AG10803 (cell line): Measurements from ENCODE around the gene PACS2.

Source experiments
- DNase-seq: peaks from one replicate; pipeline ENCODE4 v3.0.0; 2010; ENCODE audit warnings: low read depth
- H3K4me3 ChIP-seq: 2 replicates; pipeline ENCODE4 v1.5.1; 2011; ENCODE audit warnings: mild to moderate bottlenecking, low read length, control low read depth
- TF ChIP-seq, protein P1 (sequence below): conservative IDR thresholded peaks from 2 replicates; pipeline ENCODE4 v1.5.1; 2011; ENCODE audit warnings: mild to moderate bottlenecking, low read length, control low read depth, inconsistent platforms

PACS2 gene

DNA sequence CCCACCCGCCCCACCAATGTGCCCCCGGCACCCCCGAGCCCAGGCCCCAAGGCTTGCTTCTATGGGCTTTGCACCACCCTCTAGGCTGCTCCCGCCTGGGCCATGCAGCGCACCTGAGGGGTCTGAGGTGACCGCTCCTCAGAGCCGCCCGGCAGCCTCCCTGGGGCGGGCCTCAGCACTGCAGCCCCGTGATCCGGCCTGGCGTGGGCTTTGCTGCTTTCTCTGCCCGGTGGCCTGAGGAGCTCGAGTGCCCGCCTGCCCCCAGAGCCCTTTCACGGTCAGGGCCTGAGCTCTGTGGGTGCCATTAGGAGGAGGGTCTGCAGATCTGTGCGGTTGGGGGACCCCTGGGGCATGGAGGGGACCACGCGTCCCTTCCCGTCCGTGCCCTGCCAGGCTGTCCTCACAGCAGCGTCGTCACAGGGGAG, 111.3 kb downstream of the PACS2 start:
- no peak for DNase-seq
- no peak overlapping the region for H3K4me3 ChIP-seq
- TF ChIP-seq, protein P1, sequence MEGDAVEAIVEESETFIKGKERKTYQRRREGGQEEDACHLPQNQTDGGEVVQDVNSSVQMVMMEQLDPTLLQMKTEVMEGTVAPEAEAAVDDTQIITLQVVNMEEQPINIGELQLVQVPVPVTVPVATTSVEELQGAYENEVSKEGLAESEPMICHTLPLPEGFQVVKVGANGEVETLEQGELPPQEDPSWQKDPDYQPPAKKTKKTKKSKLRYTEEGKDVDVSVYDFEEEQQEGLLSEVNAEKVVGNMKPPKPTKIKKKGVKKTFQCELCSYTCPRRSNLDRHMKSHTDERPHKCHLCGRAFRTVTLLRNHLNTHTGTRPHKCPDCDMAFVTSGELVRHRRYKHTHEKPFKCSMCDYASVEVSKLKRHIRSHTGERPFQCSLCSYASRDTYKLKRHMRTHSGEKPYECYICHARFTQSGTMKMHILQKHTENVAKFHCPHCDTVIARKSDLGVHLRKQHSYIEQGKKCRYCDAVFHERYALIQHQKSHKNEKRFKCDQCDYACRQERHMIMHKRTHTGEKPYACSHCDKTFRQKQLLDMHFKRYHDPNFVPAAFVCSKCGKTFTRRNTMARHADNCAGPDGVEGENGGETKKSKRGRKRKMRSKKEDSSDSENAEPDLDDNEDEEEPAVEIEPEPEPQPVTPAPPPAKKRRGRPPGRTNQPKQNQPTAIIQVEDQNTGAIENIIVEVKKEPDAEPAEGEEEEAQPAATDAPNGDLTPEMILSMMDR: no peak

DNA sequence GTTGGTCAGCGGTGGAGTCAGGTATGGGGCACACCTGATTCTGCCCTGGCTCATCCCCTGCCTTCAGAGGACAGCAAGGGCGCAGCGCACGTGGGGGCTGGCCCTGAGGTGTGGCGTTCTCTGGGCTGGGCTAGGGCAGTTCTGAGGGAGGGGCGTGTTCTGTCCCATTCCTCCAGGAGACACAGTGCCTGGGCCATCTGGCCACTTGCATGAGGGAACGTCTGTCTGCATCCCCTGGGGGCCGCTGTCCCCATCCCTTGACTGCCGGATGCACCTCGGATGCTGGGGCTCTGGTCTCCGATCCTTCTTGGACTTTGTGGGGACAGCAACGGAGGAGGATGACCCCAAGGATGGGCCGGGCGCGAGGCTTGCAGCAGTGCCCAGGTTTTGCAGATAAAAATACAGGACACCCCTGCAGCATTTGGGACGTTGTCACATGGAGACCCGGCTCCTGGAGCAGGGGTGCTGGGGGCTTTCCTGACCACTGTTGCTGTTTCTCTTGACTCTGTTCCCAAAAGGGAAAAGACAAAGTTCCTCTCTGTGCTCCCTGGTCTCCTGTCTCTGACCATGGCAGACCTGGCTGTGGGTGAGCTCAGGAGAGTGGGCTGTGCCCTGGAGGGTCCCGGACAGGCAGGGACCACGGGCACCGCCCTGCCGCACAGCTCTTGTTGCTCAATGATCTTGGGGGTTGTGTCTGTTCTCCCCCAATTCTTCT, 112.0 kb downstream of the PACS2 start:
- DNase-seq: no peak
- no peak overlapping the region for H3K4me3 ChIP-seq
- TF ChIP-seq, protein P1: no peak

DNA sequence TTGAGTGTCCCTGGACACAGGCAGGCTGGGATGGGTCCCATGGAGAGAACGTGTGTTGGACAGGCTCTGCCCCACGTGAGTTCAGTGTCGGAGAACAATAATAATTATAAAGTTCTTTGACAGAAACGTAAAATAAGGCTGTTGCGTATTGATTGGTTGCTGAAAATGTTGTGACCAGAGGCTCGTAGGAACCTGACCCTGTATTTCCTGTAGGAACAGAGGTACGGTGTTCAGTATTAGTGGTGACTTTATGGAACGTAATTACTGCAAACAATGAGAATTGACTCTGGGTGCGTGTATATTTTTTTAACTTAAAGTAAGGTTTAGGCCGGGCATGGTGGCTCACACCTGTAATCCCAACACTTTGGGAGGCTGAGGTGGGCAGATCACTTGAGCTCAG, 112.9 kb downstream of the PACS2 start:
- TF ChIP-seq, protein P1: no peak
- no peak for DNase-seq
- no peak overlapping the region for H3K4me3 ChIP-seq

DNA sequence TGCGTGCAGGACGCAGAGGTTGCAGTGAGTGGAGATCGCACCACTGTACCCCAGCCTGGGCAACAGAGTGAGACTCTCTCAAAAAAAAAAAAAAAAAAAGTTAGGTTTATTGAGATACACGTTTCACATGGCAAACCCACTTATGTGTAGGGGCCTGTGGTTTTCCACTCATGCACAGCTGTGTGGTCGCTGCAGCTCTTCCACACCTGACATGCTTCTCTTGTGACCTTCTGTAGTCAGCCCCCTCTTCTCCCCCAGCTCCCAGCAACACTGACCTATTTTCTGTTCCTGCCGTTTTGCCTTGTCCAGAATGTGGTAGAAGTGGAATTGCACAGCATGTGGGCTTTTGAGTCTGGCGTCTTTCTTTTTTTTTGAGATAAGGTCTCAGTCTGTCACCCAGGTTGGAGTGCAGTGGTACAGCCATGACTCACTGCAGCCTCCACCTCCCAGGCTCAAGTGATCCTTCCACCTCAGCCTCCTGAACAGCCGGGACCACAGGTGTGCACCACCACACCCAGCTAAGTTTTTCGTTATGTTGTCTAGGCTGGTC, 113.5 kb downstream of the PACS2 start:
- no peak for DNase-seq
- H3K4me3 ChIP-seq: no peak overlapping the region
- TF ChIP-seq, protein P1: no peak

DNA sequence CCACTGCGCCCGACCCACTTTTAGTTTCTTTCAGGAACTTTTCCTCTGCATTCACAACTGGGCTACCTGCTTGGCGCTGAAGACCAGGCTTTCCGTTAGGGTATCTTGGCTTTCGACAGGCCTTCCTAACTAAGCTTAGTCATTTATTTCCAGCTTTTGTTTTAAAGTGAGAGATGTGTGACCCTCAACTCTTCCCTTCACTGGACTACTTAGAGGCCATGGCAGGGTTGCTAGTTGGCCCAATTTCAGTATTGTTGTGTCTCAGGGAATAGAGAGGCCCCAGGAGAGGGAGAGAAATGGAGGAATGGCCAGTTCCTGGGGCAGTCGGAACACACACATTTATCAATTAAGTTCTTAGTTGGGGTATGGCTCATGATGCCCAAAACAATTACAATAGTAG, 115.5 kb downstream of the PACS2 start:
- H3K4me3 ChIP-seq: no peak overlapping the region
- TF ChIP-seq, protein P1: no peak
- no peak for DNase-seq

DNA sequence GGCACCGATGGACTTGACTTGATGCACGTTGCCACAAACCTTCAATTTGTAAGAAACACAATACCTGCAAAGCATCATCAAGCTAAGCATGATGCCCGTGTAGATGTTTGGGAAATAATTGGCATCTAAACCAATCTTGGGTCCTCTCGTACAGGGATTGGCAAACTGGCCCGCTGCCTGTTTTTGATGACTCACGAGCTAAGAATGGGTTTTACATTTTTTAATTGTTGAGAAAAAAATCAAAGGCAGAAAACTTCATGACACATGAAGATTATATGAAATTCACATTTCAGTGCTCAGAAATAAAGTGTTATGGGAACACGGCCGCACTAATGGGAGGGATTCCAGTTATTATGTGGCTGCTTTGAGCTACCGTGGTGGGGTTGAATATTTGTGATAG, 116.0 kb downstream of the PACS2 start:
- TF ChIP-seq, protein P1: no peak
- H3K4me3 ChIP-seq: no peak overlapping the region
- DNase-seq: peak; percentile 64

DNA sequence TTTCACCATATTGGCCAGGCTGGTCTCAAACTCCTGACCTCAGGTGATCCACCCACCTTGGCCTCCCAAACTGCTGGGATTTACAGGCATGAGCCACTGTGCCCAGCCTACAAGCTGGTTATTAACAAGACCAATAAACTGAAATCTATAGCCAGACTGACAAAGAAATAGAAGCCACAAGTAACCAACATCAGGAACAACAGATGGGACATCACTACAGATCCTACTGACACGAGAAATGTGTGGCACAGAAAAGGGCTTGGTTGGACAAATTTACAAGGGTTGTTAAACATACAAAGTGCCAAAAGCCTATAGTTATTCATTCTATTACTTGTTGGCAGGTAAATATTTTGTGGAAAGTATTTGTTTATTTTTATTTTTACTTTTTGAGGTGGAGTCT, 116.7 kb downstream of the PACS2 start:
- no peak overlapping the region for H3K4me3 ChIP-seq
- no peak for DNase-seq
- TF ChIP-seq, protein P1: no peak
